GM18519 (cell line): ENCODE data around the gene NSF.
"Not testable (repeated sequence)": the region's sequence is repeated elsewhere in the genome, so short reads cannot be mapped to it uniquely, and the experiment has no call there.

ENCODE experiments used
- ATAC-seq: cut with Tn5 transposase; IDR thresholded peaks from one replicate; pipeline ENCODE4 v1.9.1; 2021; ENCODE audit warnings: mild to moderate bottlenecking, moderate library complexity; ENCODE audit not compliant: unreplicated experiment, low FRiP score

The NSF gene

DNA sequence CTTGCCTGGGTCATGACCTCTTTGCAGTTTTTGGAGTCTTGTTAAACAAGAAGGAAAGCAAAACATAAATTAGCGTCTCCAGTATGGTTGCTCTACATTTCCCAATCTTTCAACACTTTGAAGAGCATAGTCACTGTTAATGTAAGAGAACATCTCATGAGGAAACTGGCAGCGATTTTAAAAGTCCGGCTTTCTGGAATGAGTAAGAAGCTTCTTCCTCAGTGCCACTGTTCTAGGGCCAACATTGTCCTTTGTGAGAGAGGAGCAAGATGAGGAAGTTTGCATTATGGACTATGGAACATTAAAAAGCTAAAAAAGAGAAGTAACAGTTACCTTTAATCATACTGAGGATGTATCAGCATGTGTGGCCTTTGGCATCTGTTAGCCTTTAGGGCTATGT lies 154.9 kb downstream of the NSF start:
- no peak for ATAC-seq

DNA sequence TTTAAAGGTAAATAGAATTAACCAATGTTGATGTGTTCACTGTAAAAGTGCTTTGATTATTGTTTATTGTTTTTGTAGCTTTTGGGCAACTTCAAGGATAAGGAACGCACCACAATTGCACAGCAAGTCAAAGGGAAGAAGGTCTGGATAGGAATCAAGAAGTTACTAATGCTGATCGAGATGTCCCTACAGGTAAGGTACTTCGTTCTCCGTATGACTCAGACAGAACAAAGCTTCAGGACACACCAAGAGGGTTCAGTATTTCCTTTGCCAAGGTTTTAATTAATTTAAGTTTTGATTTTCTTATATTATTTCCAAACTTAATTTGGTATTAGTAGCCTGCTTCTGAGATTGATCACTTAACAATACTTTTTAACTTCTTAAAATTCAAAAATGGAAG lies 161.0 kb downstream of the NSF start:
- no peak for ATAC-seq

DNA sequence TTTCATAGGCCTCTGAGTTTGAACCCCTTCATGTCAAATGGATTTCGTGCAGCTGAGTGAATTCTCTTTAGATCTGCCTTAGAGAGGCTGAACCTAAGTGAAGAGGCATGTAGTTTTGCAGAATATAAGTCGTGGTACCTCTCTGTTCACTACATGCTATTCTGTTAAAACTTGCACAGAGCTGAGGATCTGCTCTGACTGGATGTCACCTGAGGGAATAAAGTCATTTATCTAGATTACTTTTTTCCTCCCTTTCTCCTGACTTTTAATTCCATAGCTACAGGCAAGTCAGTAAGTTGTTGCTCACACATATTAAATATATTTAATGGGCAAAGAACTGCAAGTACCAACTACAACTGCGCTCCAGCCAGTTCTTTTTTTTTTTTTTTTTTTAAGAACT lies 163.3 kb downstream of the NSF start:
- ATAC-seq, result no peak

DNA sequence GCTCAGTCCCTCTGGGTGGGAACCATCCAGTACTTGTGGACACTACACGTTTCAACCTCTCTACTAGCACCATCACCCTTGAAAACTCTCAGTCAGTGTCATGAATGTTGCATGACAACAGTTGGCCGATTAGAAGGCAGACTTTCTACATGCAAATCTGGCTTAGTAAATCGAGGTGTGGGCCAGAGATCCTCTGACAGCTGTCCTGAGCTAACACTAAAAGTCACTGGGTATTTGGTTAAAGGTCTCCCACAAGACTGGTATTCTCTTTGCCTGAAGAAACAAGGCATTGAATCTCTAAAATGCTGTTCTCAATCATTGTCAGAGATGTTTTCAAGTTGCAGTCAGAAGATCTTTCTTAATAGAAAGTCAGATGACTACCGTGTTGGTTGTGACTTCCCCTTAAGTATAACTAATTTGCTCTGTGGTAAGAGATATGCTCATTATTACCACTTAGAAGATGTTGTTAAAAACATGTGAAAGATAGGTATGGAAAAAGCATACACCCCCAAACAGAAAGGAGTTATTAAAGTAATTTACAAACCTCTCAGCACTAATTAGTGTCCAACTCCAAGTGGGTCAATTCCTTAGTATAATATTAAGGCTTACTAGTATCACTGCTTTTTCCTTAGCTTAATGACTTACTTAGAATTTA lies 165.7 kb downstream of the NSF start:
- no peak for ATAC-seq

DNA sequence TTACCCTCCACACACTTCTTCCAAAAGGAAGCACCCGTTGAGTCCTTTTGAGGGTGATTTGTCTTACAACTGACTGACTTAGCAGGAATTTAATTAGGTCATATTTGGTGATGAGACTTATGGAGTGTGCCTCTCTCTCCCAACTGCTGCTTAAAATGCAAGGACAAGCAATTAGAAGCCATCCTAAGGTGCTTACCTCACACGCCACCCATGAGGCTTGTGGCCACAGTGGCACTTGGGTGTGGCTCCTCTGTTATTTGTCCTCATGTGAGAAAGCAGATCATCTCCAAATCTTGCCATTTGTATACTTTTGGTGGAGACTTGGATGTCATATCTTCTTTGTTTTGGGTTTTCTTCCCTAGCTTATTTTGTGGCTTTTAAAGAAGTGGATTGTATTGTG lies 166.4 kb downstream of the NSF start:
- no peak for ATAC-seq

DNA sequence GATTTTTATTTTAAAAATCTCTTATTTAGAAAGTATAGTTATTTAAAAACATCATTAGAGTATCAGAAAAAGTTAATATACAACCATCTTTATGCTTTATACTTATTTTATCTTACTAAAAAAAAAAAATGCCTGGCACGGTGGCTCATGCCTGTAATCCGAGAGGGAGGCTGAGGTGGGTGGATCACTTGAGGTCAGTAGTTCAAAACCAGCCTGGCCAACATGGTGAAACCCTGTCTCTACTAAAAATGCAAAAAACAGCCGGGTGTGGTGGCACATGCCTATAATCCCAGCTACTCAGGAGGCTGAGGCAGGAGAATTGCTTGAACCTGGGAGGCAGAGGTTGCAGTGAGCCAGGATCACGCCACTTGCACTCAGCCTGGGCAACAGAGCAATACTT lies 167.1 kb downstream of the NSF start:
- ATAC-seq, result not testable (repeated sequence)

DNA sequence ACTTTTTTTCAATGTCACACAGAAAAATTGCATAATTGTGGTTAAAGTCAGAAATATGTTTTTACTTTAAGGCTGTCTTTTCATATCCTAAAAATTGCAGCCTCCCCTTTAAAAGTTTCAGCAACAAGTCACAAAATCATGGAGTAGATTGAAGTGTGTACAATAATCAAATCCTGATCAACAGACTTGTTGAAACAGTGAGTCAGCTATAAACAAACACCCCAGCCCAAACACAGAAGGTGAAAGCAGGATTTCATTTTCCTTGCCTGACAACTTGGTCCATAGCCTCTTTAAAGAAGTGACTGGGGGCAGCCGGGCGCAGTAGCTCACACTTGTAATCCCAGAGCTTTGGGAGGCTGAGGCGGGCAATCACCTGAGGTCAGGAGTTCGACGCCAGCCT lies 168.1 kb downstream of the NSF start:
- no peak for ATAC-seq

DNA sequence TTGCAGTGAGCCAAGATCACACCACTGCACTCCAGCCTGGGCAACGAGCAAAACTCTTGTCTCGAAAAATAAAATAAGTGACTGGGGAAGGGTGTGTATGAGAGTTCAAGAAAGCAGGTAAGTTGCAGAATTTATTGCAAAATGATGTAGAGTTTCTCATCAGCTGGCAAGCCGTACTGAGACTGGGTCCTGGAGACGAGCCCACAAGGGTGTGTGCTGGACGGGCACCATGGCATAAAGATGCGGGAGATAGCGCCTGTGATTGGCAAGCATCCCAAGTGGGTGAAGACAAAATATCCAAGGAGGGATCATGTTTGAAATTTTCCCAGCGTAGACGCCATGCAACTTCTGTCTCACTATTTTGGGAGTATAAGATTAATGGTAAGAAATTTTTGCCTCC lies 168.7 kb downstream of the NSF start:
- ATAC-seq, result no peak

DNA sequence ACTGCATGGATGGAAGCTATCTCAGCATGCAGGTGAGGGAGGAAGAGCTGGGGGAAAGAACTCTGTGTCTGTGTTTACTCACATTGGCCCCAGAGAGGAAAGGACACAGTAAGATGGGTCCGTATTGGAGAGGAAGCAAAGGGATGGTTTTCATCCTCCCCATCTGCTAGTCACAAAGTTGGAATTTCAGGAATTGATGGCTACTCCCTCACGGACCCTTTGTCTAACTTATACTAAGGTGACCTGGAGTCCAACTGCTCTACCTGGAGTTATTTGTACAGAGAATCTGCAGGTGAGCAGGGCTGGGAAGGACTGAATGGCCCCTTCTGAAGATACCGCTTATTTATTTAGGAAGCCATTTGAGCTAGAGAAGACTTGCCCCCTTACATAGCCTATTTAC lies 172.9 kb downstream of the NSF start:
- ATAC-seq, result no peak

DNA sequence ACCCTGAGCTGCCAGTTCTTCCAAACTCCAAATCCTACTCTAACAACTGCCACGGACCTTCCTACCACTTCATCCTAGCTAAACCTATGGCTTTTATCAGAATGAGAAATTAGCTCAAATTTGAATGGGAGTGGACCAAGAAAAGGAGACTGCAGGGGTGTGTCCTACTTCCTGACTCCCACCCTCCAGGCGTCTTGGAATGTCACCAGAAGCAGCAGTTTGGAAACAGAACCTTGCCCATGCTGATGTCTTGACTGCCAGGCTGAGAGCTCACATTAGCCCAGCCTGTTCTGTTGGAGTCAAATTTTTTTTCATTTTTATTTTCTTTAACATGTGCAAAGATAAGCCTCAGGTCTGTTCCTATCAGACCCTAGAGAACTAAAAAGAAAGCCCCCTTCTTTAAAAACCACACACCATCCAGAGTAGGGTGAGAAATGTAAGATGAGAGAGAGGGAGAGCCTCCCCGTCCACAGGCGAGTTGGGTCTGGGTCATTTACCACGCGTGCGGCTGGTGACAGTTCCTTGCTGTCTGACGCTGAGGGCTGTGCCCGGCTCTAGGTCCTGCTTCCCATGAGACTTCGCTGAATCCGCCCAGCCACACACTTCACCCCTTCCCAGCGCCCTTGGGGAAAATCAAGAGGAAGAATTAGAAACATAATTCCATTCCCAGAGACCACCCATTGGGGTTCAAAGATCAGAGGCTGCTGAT lies 173.7 kb downstream of the NSF start:
- no peak for ATAC-seq

DNA sequence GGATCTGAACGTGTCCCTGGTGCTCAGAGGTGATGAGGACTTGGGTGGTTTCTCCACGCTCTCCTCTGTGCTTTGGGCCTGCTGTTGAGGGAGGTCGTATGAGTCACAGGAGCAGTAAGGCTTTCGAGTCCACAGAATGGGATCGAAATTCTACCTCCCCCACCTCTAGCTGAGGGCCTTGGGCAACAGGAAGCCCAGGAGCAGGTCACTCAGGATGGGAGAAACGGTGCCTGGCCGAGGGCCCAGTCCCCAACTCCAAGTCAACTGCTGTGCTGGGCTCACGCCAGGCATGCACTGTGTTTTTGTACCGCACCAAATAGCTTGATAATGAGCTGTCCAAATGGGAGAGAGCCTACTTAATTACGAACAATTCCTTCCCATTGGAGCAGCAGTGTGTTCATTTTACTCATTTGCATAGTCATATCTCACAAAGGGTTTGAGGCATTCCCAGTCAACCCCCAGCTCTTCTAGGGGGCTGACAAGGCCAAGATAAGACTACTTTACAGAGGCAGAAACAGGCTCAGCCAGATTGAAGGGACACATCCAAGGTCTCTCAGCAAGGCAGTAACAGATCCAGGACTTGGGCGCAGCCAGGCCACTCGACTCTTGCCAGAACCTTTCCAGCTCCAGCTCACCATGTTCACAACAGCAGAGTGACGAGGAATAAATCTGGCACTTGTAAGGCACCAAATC lies 174.4 kb downstream of the NSF start:
- ATAC-seq, result no peak

DNA sequence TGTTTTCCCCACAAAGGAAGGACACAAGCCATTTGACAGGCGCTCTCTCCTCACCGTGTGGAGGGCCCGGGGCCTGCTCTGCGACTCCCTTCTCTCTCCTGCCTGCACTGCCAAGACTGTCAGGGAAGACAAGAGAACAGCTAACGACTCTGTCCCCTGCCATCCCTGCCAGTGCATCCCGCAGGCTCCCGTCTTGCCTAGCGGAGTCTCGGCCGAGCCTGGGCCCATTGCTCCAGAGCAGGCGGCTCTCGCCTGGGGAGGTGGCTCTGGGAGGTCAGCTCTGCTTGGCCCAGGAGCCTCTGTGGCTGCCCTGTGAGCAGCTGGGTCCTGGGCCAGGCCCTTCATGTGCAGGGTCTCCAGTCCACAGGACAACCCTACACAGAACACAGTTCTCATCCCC lies 175.0 kb downstream of the NSF start:
- no peak for ATAC-seq

DNA sequence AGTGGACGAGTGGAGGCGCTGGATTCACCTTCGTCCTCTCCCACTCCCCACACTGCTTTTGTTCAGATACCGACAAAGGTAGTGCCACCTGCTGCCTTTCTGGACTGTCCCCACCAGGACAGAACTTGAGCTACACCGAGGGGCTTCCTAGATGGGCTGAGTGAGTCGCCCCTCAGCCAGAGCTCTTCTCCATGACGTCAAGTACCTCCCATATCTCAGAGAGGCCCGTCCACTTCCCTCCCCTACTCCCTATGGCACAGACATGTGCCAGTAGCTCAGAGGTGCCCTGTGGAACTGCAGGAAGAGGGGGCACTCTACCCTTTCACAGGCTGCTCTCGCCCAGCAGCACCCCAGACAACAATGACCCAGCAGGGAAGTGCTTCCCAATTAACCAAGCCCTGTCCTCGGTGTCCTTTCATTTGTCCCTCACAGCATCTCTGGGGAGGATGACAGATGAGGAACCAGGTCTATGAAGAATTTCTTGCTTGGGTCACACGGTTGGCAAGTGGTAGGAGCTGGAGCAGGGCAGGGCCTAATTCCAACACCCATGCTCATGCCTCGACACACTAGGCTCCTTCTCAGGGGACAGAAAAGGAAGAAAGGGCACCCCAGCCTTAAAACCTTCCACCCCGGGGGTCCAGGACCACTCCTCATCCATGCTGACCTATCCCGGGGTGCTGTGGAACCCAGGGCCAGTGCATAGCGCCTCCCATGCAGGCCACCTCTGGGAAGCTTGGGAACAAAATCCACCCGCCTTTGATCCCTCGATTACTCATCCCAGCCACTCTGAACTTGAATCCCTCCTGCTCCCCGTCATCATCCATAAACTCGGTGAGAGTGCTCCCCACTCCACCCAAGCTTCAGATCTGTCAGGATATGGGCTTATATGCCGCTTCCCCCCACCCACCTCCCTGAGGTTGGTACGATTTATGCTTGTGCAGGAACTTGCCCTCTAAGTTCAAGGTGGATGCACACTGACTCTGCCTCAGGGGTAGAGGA lies 176.3 kb downstream of the NSF start:
- ATAC-seq, result no peak

DNA sequence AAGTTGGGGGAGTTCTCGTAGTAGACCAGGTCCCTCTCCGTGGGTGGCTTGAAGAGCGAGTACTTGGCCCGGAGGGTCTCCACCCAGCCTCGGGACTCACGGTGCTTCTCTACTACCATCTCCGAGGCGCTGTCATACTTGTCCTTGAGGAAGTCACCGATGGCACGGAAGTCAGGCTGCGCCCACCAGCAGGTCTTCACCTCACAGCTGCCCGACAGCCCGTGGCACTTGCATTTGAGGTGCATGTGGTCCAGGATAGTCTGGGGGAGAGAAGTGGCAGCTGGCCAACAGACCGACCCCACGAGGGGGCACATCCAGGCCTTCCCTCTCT lies 178.0 kb downstream of the NSF start:
- no peak for ATAC-seq

DNA sequence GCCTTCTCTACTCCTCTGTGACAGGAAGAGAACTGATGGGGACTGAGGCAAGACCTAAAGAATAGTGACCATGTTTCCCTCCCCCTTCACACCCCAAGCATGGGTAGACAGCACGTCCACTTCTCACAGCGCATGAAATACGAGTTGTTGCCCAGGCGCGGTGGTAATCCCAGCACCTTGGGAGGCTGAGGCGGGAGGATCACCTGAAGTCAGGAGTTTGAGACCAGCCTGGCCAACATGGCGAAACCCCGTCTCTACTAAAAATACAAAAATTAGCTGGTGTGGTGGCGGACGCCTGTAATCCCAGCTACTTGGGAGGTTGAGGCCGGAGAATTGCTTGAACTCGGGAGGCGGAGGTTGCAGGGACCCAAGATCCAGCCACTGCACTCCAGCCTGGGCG lies 178.4 kb downstream of the NSF start:
- not testable (repeated sequence) for ATAC-seq

DNA sequence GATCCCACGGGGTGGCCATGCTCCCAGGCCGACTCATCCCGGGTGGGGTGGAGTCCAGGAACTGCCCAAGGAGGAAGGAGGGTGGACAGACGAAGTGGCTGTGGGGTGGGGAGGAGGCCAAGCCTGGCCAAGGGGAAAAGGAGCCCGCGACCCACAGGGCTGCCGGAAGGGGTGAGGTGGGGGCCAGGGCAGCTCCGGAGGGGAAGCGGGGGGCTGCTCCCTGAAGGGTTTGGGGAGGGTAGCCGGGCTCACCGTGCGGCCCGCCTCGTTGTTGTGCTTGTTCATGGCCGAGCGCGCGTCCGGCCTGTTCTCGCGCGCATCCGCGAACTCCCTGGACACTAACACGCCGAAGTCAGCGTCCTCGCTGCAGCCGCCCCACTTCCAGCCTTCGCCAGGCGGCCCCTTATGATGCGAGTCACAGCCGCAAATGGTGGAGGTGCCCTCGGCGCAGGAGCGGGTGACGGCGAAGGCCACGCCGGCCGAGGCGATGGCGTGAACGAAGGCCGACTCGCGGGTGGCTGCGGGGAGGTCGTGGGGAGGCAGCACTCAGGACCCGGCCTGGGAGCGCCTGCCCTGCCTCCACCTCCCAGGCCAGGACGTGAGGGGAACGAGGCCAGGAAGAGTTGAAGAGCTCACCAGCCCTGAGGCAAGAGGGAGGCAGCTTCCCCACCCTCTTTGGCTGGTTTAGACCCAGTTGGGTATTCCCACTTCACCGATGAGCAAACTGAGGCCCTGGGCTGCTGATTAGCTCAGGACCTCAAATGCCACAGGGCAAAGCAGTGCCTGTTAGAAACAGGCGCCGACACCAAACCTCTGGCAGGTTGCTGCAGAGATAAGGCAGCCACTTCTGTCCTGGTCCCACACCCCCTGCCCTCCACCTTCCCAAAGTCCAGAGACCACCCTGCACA lies 179.3 kb downstream of the NSF start:
- no peak for ATAC-seq

DNA sequence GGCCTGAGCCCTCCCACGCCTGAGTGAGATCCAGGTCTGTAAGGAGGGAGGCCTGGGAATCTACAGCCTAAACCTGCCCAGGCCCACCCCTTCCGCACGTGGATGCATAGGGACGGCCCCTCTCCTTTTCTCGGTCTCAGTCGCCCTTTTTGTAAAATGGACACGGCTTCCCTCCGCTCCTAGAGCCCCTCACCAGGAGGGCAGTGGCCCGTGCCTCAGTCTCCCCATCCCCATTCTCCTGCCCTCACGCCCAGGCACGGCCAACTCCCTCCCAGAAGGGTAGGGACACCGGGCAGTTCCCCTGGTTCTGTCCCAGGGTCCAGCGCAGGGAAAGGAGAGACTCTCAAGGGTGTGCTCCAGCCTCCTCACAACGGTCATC lies 180.0 kb downstream of the NSF start:
- ATAC-seq, result no peak

DNA sequence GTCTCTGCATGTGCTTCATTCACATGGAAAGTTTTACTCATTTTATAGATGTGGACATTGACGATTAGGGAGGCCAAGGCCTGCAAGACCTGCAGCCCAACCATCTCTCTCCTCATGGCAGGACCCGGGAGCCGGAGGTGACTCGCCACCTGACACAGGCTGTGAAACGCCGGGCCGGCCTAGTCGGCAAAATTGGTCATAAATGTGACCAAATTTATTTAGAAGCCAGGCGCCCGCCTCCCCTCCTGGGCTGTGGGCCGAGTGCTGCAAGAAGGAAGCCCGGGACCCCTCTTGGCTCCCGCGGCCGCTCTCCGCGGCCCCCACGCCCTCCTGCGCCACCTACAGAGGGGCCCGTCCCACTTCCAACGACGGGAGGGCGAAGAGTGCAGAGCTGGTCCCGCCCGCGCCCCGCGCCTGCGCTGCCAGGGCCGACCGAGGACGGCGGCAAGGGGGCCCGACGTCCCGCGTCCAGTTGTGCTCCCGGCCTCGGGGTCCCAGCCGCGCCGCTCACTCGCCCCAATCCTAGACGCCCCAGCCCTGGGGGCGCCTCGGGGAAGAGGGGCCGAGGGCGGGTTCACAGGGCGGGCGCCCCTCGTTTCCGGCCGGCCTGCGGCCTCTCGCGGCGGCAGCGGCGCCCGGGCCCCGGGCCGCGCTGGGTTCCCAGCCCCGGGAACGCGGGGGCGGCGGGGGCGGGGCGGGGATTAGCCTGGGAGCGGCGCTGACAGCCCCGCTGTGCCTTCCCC lies 180.5 kb downstream of the NSF start:
- ATAC-seq, result no peak
